ENCODE results near the gene AFAP1. TPM values are rescaled to one million over a fixed set of nuclear protein-coding genes. Genes with fewer than 3 reads are reported as not detected.
A peak's percentile ranks its signal among the peaks of the same experiment; 100 is the strongest.

The AFAP1 gene
- total and polyA plus RNA-seq, 2 donors from 2014 or later: 2.6 to 26.3 TPM

DNA sequence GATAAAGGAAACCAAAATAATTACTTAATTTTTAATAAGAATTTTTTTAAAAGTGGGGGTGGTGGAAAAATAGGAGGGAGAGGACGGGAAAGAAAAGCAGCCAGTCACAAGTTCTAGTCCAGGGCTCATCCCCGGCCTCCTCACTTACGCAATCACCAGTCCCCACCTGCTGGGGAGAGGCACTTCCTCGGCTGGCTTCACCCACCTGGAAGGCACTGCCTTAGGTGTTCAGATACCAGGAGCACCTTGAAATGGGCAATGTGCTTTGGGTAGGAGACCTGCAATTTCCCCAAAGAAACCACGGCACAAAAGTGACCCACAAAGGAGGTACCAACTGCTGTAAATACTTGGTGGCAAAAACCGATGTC is 23.8 kb downstream of the AFAP1 start:
- H3K4me3 ChIP-seq (ENCODE audit: low read length in 3 of 3): no peak overlapping the region
- no peaks in the 10 kb centered on the region for H3K36me3 ChIP-seq (ENCODE audit: control insufficient read depth in 2 of 3, insufficient read depth in 3 of 3, low read length in 3 of 3)
- DNase-seq (peak in 1 of 5 donors; percentile 15), FAIRE-seq (no peak)
- no peaks in the 10 kb centered on the region for H3K27me3 ChIP-seq (ENCODE audit: control insufficient read depth, insufficient read depth, low read length)
- no peaks in the 10 kb centered on the region for H3K4me1 ChIP-seq (ENCODE audit: control insufficient read depth in 2 of 3, insufficient read depth in 2 of 3, low read depth in 1 of 3, low read length in 3 of 3)
- TF ChIP-seq CTCF (IDR thresholded peaks at IDR 0.05; ENCODE audit: borderline replicate concordance, extremely low read depth, insufficient read depth): no peak
- intact Hi-C loops (cut with DNase I): no loop called here
- H3K9ac ChIP-seq (ENCODE audit: low read length in 3 of 3): no peak overlapping the region
- no peaks in the 10 kb centered on the region for H3K9me3 ChIP-seq (ENCODE audit: control insufficient read depth in 2 of 3, insufficient read depth in 1 of 3, low read length in 3 of 3)
- no peak overlapping the region for H3K27ac ChIP-seq (ENCODE audit: low read depth in 2 of 2, low read length in 2 of 2)

DNA sequence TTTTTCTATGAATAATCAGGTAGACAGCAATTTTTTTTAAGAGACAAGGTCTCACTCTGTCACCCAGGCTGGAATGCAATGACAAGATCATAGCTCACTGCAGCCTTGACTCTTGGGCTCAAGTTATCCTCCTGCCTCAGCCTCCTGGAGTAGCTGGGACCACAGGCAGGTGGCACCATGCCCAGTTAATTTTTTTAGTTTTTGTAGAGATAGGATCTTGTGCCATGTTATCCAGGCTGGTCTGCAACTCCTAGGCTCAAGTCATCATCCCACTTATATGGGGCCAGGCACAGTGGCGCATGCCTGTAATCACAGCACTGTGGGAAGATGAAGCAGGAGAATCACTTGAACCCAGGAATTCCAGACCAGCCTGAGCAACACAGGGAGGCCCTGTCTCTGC is 26.8 kb downstream of the AFAP1 start:
- intact Hi-C loops (cut with DNase I): no loop called here
- TF ChIP-seq CTCF (IDR thresholded peaks at IDR 0.05; ENCODE audit: borderline replicate concordance, extremely low read depth, insufficient read depth): no peak
- Histone ChIP-seq H3K9ac (ENCODE audit: low read length in 3 of 3) (no peak overlapping the region), H3K27me3 (ENCODE audit: control insufficient read depth, insufficient read depth, low read length) (no peaks in the 10 kb centered on the region), H3K27ac (ENCODE audit: low read depth in 2 of 2, low read length in 2 of 2) (no peak overlapping the region), H3K9me3 (ENCODE audit: control insufficient read depth in 2 of 3, insufficient read depth in 1 of 3, low read length in 3 of 3) (no peaks in the 10 kb centered on the region), H3K36me3 (ENCODE audit: control insufficient read depth in 2 of 3, insufficient read depth in 3 of 3, low read length in 3 of 3) (no peaks in the 10 kb centered on the region), H3K4me3 (ENCODE audit: low read length in 3 of 3) (no peak overlapping the region), H3K4me1 (ENCODE audit: control insufficient read depth in 2 of 3, insufficient read depth in 2 of 3, low read depth in 1 of 3, low read length in 3 of 3) (peaks cover 0 to 3% (median 0%) of the 10 kb centered on the region in 3 donors)
- FAIRE-seq (no peak), DNase-seq (no peak)

- peak; percentile 59 to 84 (median 71) for DNase-seq
These were observed 28.6 kb downstream of the AFAP1 start for GRCh38 chr4:7910952-7911578.

More at GRCh38 chr4:7910952-7911578, 28.6 kb downstream of the AFAP1 start:
- no peak for FAIRE-seq
- intact Hi-C loops (cut with DNase I): no loop called here
- H3K9me3 ChIP-seq (ENCODE audit: control insufficient read depth in 2 of 3, insufficient read depth in 1 of 3, low read length in 3 of 3): no peaks in the 10 kb centered on the region
- H3K4me3 ChIP-seq (ENCODE audit: low read length in 3 of 3): no peak overlapping the region
- no peak overlapping the region for H3K27ac ChIP-seq (ENCODE audit: low read depth in 2 of 2, low read length in 2 of 2)
- TF ChIP-seq CTCF (IDR thresholded peaks at IDR 0.05; ENCODE audit: borderline replicate concordance, extremely low read depth, insufficient read depth): no peak
- H3K36me3 ChIP-seq (ENCODE audit: control insufficient read depth in 2 of 3, insufficient read depth in 3 of 3, low read length in 3 of 3): no peaks in the 10 kb centered on the region
- H3K4me1 ChIP-seq (ENCODE audit: control insufficient read depth in 2 of 3, insufficient read depth in 2 of 3, low read depth in 1 of 3, low read length in 3 of 3): peaks cover 0 to 3% (median 0%) of the 10 kb centered on the region in 3 donors
- H3K9ac ChIP-seq (ENCODE audit: low read length in 3 of 3): no peak overlapping the region
- H3K27me3 ChIP-seq (ENCODE audit: control insufficient read depth, insufficient read depth, low read length): no peaks in the 10 kb centered on the region

Measured in kidney (tissue), 14 donors.